Measurements from ENCODE around the gene SYNPR. TPM values are rescaled to one million over a fixed set of nuclear protein-coding genes. Genes with fewer than 3 reads are reported as not detected.

Gene SYNPR
- polyA plus RNA-seq, 1 experiment: not detected

DNA sequence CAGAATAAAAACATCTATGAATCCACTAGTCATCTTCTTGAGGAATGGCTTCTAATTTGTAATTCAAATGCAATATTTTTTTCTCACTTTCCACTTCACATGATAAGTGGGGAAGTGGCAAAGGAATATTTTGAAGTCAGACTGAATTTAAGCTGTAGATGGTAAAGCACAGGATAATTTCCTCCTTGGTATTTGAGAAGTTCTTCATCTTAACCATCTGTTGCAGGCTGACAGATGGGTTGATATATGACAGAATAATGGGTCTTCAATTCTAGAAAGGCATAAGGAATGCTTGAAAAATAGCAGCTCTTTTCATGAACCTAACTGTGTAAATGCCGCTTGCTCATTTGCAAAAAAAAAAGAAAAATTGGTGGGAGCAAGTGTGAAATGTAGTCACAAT lies 307.8 kb downstream of the SYNPR start:
- POLR2A ChIA-PET: no interaction called here
- Histone ChIP-seq H3K27me3 (ENCODE audit: control insufficient read depth, insufficient read depth, low read length) (no peaks in the 10 kb centered on the region), H3K36me3 (ENCODE audit: control insufficient read depth, insufficient read depth, low read length) (no peaks in the 10 kb centered on the region), H3K4me3 (ENCODE audit: low read depth, low read length) (no peak overlapping the region)
- DNase-seq (ENCODE audit: low read depth): no peak
- CTCF ChIA-PET: interaction anchor here (1.7 kb wide), 1 partner anchor 11 kb away, joined by 4 read pairs; no protein-coding TSS in a partner anchor
- TF ChIP-seq, protein P1, sequence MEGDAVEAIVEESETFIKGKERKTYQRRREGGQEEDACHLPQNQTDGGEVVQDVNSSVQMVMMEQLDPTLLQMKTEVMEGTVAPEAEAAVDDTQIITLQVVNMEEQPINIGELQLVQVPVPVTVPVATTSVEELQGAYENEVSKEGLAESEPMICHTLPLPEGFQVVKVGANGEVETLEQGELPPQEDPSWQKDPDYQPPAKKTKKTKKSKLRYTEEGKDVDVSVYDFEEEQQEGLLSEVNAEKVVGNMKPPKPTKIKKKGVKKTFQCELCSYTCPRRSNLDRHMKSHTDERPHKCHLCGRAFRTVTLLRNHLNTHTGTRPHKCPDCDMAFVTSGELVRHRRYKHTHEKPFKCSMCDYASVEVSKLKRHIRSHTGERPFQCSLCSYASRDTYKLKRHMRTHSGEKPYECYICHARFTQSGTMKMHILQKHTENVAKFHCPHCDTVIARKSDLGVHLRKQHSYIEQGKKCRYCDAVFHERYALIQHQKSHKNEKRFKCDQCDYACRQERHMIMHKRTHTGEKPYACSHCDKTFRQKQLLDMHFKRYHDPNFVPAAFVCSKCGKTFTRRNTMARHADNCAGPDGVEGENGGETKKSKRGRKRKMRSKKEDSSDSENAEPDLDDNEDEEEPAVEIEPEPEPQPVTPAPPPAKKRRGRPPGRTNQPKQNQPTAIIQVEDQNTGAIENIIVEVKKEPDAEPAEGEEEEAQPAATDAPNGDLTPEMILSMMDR (IDR thresholded peaks at IDR 0.05; ENCODE audit: insufficient read depth, low read depth, low read length): no peak

- H3K4me3 ChIP-seq (ENCODE audit: low read depth, low read length): no peak overlapping the region
Measured at GRCh38 chr3:63588895-63589294, 310.8 kb downstream of the SYNPR start.

GRCh38 chr3:63593779-63594178 lies 315.7 kb downstream of the SYNPR start:
- Histone ChIP-seq H3K36me3 (ENCODE audit: control insufficient read depth, insufficient read depth, low read length) (no peaks in the 10 kb centered on the region), H3K27me3 (ENCODE audit: control insufficient read depth, insufficient read depth, low read length) (no peaks in the 10 kb centered on the region), H3K4me3 (ENCODE audit: low read depth, low read length) (no peak overlapping the region)
- TF ChIP-seq, protein P1 (IDR thresholded peaks at IDR 0.05; ENCODE audit: insufficient read depth, low read depth, low read length): no peak
- ChIA-PET POLR2A (no interaction called here), CTCF (interaction anchor here (0.8 to 1.5 kb wide), 2 partner anchors 12 to 27 kb away, joined by 3 read pairs; no protein-coding TSS in a partner anchor)
- DNase-seq (ENCODE audit: low read depth): no peak

More at GRCh38 chr3:63588895-63589294, 310.8 kb downstream of the SYNPR start:
- TF ChIP-seq, protein P1 (IDR thresholded peaks at IDR 0.05; ENCODE audit: insufficient read depth, low read depth, low read length): no peak
- ChIA-PET POLR2A (no interaction called here), CTCF (no interaction called here)
- Histone ChIP-seq H3K27me3 (ENCODE audit: control insufficient read depth, insufficient read depth, low read length) (no peaks in the 10 kb centered on the region), H3K36me3 (ENCODE audit: control insufficient read depth, insufficient read depth, low read length) (no peaks in the 10 kb centered on the region)
- DNase-seq (ENCODE audit: low read depth): no peak

- Histone ChIP-seq H3K27me3 (ENCODE audit: control insufficient read depth, insufficient read depth, low read length) (no peaks in the 10 kb centered on the region), H3K36me3 (ENCODE audit: control insufficient read depth, insufficient read depth, low read length) (no peaks in the 10 kb centered on the region), H3K4me3 (ENCODE audit: low read depth, low read length) (no peak overlapping the region)
- POLR2A ChIA-PET: no interaction called here
- DNase-seq (ENCODE audit: low read depth): no peak
- CTCF ChIA-PET: interaction anchor here (1.5 kb wide), 1 partner anchor 13 kb away, joined by 3 read pairs; no protein-coding TSS in a partner anchor
- TF ChIP-seq, protein P1 (IDR thresholded peaks at IDR 0.05; ENCODE audit: insufficient read depth, low read depth, low read length): no peak
Measured at GRCh38 chr3:63595221-63595620, 317.1 kb downstream of the SYNPR start.

GRCh38 chr3:63597019-63597418 lies 318.9 kb downstream of the SYNPR start:
- ChIA-PET POLR2A (no interaction called here), CTCF (interaction anchor here (2.1 kb wide), 1 partner anchor 14 kb away, joined by 4 read pairs; no protein-coding TSS in a partner anchor)
- TF ChIP-seq, protein P1 (IDR thresholded peaks at IDR 0.05; ENCODE audit: insufficient read depth, low read depth, low read length): no peak
- Histone ChIP-seq H3K27me3 (ENCODE audit: control insufficient read depth, insufficient read depth, low read length) (no peaks in the 10 kb centered on the region), H3K4me3 (ENCODE audit: low read depth, low read length) (no peak overlapping the region), H3K36me3 (ENCODE audit: control insufficient read depth, insufficient read depth, low read length) (no peaks in the 10 kb centered on the region)
- DNase-seq (ENCODE audit: low read depth): no peak
